Measurements from ENCODE around the gene COIL.

DNA sequence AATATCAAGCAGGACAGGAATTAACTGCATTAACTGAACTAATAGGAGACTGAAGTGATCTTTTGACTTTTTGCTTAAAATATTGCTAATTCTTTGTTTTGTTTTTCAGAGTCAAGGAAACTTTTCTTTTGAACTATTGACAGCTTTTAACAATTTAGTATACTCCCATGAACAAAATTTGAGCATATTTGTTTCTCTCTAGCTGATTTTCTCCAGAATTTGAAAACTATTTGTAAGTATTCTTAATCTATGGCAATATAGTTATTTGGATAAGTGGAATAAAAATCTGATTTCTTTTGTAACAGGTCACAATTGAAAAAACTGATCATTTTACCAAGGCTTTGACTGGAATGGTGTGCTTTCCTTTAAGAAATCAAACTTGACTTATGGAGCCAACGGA lies 10.1 kb upstream of the COIL start:
- TF ChIP-seq GATA2 (IDR thresholded peaks at IDR 0.05; ENCODE audit: low read depth, low read length) (no peak), GATA3 (IDR thresholded peaks at IDR 0.05; ENCODE audit: low read depth, low read length) (no peak)

Data from SH-SY5Y (cell line).